Measurements from ENCODE around the gene PKD1L1. TPM values are rescaled to one million over a fixed set of nuclear protein-coding genes. Genes with fewer than 3 reads are reported as not detected.

The PKD1L1 gene
- total RNA-seq, 1 experiment from 2014 or later, result 0.17 TPM

GRCh38 chr7:47803025-47803424, 145.2 kb downstream of the PKD1L1 start:
- intact Hi-C loops (cut with micrococcal nuclease), result no loop called here
- TF ChIP-seq MAX (IDR thresholded peaks at IDR 0.05), result no peak
- TF ChIP-seq EGR1 (IDR thresholded peaks at IDR 0.05; ENCODE audit: low read depth), result no peak
- no peak for TF ChIP-seq REST (IDR thresholded peaks at IDR 0.05; ENCODE audit: low read depth)
- TF ChIP-seq SIN3A (IDR thresholded peaks at IDR 0.05; ENCODE audit: low read depth), result no peak
- TF ChIP-seq ZBTB33 (IDR thresholded peaks at IDR 0.05; ENCODE audit: extremely low read depth, insufficient replicate concordance, low read length), result no peak
- no peak for TF ChIP-seq SRF (IDR thresholded peaks at IDR 0.05; ENCODE audit: low read depth)
- no peak for TF ChIP-seq SP1 (IDR thresholded peaks at IDR 0.05; ENCODE audit: low read depth)
- ChIA-PET CTCF (no interaction called here), POLR2A (no interaction called here), RAD21 (ENCODE audit: low non-redundant PET in 1 of 2, low total read pairs in 2 of 2, uncharacterized antibody in 2 of 2, unreplicated experiment in 2 of 2) (no interaction called here)
- H3K9me2 ChIP-seq (ENCODE audit: insufficient read depth), result no peaks in the 10 kb centered on the region
- DNase-seq (ENCODE audit: low read depth, low spot score) (no peak), ATAC-seq (no peak)
- H3K9ac ChIP-seq (ENCODE audit: low read length), result no peak overlapping the region
- no peaks in the 10 kb centered on the region for H3K79me2 ChIP-seq (ENCODE audit: insufficient read depth, low read length)
- no peak overlapping the region for H3K27ac ChIP-seq (ENCODE audit: low read depth, low read length)
- H3K4me3 ChIP-seq (replicated peaks in 1 of 2; ENCODE audit: low read depth in 1 of 2, low read length in 2 of 2), result no peak overlapping the region
- no peaks in the 10 kb centered on the region for H3K36me3 ChIP-seq (ENCODE audit: control insufficient read depth in 1 of 2, insufficient read depth in 2 of 2, low read length in 2 of 2)
- H3K9me3 ChIP-seq (ENCODE audit: control insufficient read depth in 1 of 2, insufficient read depth in 1 of 2, low read depth in 1 of 2, low read length in 2 of 2), result no peaks in the 10 kb centered on the region
- H2AFZ ChIP-seq (ENCODE audit: low read depth, low read length, poor library complexity, severe bottlenecking), result no peak overlapping the region
- peaks cover 11% of the 10 kb centered on the region in 2 experiments; a peak in 3 of 4 replicates for H3K4me1 ChIP-seq (ENCODE audit: control insufficient read depth in 1 of 2, insufficient read depth in 2 of 2, low read length in 2 of 2)
- H3K4me2 ChIP-seq (ENCODE audit: low read length), result no peak overlapping the region
- H4K20me1 ChIP-seq (ENCODE audit: insufficient read depth), result no peaks in the 10 kb centered on the region
- H3K27me3 ChIP-seq (ENCODE audit: insufficient read depth, low read length), result no peaks in the 10 kb centered on the region
- BruUV-seq (replicated peaks), result no TSS peak

Measured in HCT116 (cell line).